Esophagus muscularis mucosa (tissue), 4 donors: ENCODE measurements around the gene PCDH9.

Experiments used
- CTCF ChIP-seq, 3 experiments: fragments of 200-600 bp in 2 of 3; fragments of 450-650 bp in 1 of 3; sonication (generic) in 2 of 3; IDR thresholded peaks; one replicate each; pipeline ENCODE4 v1.5.1; 2017 to 2019; ENCODE audit warnings: antibody characterized with exemption in 3 of 3, mild to moderate bottlenecking in 2 of 3, moderate library complexity in 1 of 3
- EP300 ChIP-seq: sonication (generic); formaldehyde crosslinking; IDR thresholded peaks from one replicate; pipeline ENCODE4 v1.6.1; 2017; ENCODE audit warnings: antibody characterized with exemption
- POLR2A ChIP-seq: fragments of 450-650 bp; IDR thresholded peaks from one replicate; pipeline ENCODE4 v1.6.1; 2017; ENCODE audit warnings: antibody characterized with exemption, moderate library complexity, mild to moderate bottlenecking, low read depth
- POLR2AphosphoS5 ChIP-seq, 2 donors: sonication (generic); formaldehyde crosslinking; IDR thresholded peaks; one replicate each; pipeline ENCODE4 v1.6.1; 2017; ENCODE audit warnings: antibody characterized with exemption in 2 of 2

- no peak for TF ChIP-seq POLR2AphosphoS5 (IDR thresholded peaks at IDR 0.05)
- no peak for TF ChIP-seq CTCF (IDR thresholded peaks at IDR 0.05)
- no peak for TF ChIP-seq POLR2A
- no peak for TF ChIP-seq EP300
Observed at GRCh38 chr13:67036699-67037457, 193.3 kb downstream of the PCDH9 start.
